ENCODE results near the gene SERINC4. TPM values are rescaled to one million over a fixed set of nuclear protein-coding genes. Genes with fewer than 3 reads are reported as not detected.

Gene SERINC4
- total and polyA plus RNA-seq, 9 of the 15 experiments (the other 6 are each of a cell fraction or from before 2014, with no cell fraction given), result 0.14 to 0.86 (median 0.18) TPM; not detected in 2

GRCh38 chr15:43824302-43825246 is 24.6 kb upstream of the SERINC4 start, which contains the start of gene MFAP1 (continued):
- TF ChIP-seq ZBTB49 (CRISPR knock-in tag; IDR thresholded peaks at IDR 0.05; ENCODE audit: borderline replicate concordance) (no peak), SOX6 (IDR thresholded peaks at IDR 0.05) (peak; percentile 55), TSHZ1 (CRISPR knock-in tag; IDR thresholded peaks at IDR 0.05) (no peak), ZNF398 (CRISPR knock-in tag; IDR thresholded peaks at IDR 0.05) (no peak), HBP1 (CRISPR knock-in tag; IDR thresholded peaks at IDR 0.05) (no peak), ZNF699 (CRISPR knock-in tag; IDR thresholded peaks at IDR 0.05; ENCODE audit: insufficient replicate concordance) (no peak), ZNF583 (CRISPR knock-in tag; IDR thresholded peaks at IDR 0.05) (no peak), CHD1 (IDR thresholded peaks at IDR 0.05; ENCODE audit: low read length) (no peak), PHF21A (IDR thresholded peaks at IDR 0.05; ENCODE audit: borderline replicate concordance, low read depth) (no peak), RBM14 (IDR thresholded peaks at IDR 0.05; ENCODE audit: borderline replicate concordance, insufficient read depth, low read depth, low read length) (no peak), ZBTB2 (IDR thresholded peaks at IDR 0.05) (peak; percentile 91), MCM7 (IDR thresholded peaks at IDR 0.05) (no peak), ZNF354B (CRISPR knock-in tag; IDR thresholded peaks at IDR 0.05) (no peak), POLR2G (IDR thresholded peaks at IDR 0.05; ENCODE audit: low read depth, low read length) (peak; percentile 82)
